GM12878 (cell line): ENCODE data around the gene OSCP1.

Experiments used
- BRCA1 ChIP-seq: IDR thresholded peaks from 2 replicates; pipeline ENCODE4 v1.6.1; 2011; ENCODE audit warnings: low read depth, low read length, improper control_type of control experiment
- POLR2A ChIP-seq: IDR thresholded peaks from 2 replicates; pipeline ENCODE4 v1.6.1; 2011; ENCODE audit warnings: low read depth, mild to moderate bottlenecking, low read length
- SMC3 ChIP-seq: IDR thresholded peaks from 2 replicates; pipeline ENCODE4 v1.6.1; 2011; ENCODE audit warnings: low read length, improper control_type of control experiment, borderline replicate concordance
- SP1 ChIP-seq: IDR thresholded peaks from one replicate; pipeline ENCODE4 v1.6.1; 2011; ENCODE audit warnings: low read depth, low read length
- ZSCAN29 ChIP-seq: fragments of 450-650 bp; IDR thresholded peaks from 2 replicates; pipeline ENCODE4 v1.6.1; 2017; ENCODE audit warnings: mild to moderate bottlenecking, moderate library complexity

DNA sequence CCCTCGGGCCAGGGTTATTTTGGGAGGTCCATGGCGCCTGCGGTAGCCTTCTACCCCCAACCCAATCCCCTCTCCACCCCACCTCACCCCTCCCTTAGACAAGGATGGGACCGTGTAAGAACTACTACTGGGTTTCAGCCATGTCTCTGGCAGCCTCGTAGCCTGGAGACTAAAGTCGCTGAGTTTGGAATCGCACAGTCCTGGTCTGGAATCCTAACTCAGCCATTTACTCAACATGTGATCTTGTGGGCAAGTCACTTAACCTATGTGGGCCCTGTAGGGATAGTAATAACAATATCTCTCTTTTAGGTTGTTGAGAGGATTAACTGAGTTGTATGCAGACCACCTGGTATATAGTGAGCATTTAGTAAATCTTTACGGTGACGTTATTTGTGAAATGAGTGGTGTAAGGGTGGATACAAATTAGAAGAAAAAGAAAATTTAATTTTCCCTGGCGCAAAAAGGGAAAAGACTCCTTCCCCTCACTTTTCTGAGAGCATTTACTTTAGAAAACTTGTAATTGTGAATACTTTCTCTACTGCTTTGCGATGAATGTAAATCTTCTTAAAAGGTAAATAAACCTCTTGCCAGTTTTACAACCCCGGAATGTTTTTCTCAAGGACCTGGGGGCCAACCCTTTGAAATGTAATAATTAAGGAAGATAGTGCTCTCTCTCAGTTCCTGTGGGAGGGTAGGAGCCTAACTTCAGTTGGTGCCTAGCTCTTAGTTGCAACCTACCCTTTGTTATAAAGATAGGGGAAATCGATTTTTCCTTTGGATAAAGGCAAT is 14.5 kb upstream of the OSCP1 start:
- TF ChIP-seq SMC3 (no peak), SP1 (no peak), ZSCAN29 (no peak), BRCA1 (no peak), POLR2A (no peak)
